K562 (cell line): ENCODE data around the gene PGPEP1. TPM values are rescaled to one million over a fixed set of nuclear protein-coding genes. Genes with fewer than 3 reads are reported as not detected.

ENCODE experiments used
- BRCA1 ChIP-seq, 2 experiments: fragments of 450-650 bp in 1 of 2; sonication (generic) in 1 of 2; formaldehyde crosslinking in 1 of 2; IDR thresholded peaks; 2 replicates each; pipeline versions ENCODE4 v1.5.0 to v1.6.1; 2017 to 2020; ENCODE audit warnings: mild to moderate bottlenecking in 1 of 2, missing genetic modification reagents in 1 of 2
- CBX2 ChIP-seq: fragments of 200-600 bp; sonication (generic); IDR thresholded peaks from one replicate; pipeline ENCODE4 v1.6.1; 2012; ENCODE audit warnings: mild to moderate bottlenecking, low read length, inconsistent platforms; ENCODE audit not compliant: insufficient read depth, poor library complexity, severe bottlenecking
- ETV6 ChIP-seq, 3 experiments: fragments of 150-350 bp in 1 of 3; sonication (generic) in 1 of 3; formaldehyde crosslinking in 1 of 3; IDR thresholded peaks; 2 replicates each; pipeline versions ENCODE4 v1.6.1 to v1.8.0; 2014 to 2022; ENCODE audit warnings: borderline replicate concordance in 2 of 3, low read depth in 2 of 3, antibody characterized with exemption in 1 of 3, low read length in 1 of 3, mild to moderate bottlenecking in 1 of 3, missing genetic modification reagents in 1 of 3
- MCM3 ChIP-seq: fragments of 450-650 bp; IDR thresholded peaks from 2 replicates; pipeline ENCODE4 v1.6.1; 2016
- NR2C2 ChIP-seq, 2 experiments: fragments of 200-800 bp in 1 of 2; sonication (Bioruptor generic) in 1 of 2; sonication (generic) in 1 of 2; formaldehyde crosslinking in 1 of 2; IDR thresholded peaks; 2 replicates each; pipeline versions ENCODE4 v1.6.1 to v1.8.0; 2016 to 2022; ENCODE audit warnings: mild to moderate bottlenecking in 1 of 2, missing compliant biosample characterization in 1 of 2, missing genetic modification characterization in 1 of 2, missing genetic modification reagents in 1 of 2
- POLR3A ChIP-seq: IDR thresholded peaks from 2 replicates; pipeline ENCODE4 v1.6.1; 2011; ENCODE audit warnings: borderline replicate concordance, mild to moderate bottlenecking, moderate library complexity; ENCODE audit not compliant: insufficient read length, insufficient read depth; ENCODE audit errors: extremely low read depth
- SIRT6 ChIP-seq: IDR thresholded peaks from one replicate; pipeline ENCODE4 v1.6.1; 2012; ENCODE audit warnings: low read depth, mild to moderate bottlenecking, control low read depth, inconsistent platforms, low read length, moderate library complexity
- SP2 ChIP-seq: IDR thresholded peaks from 2 replicates; pipeline ENCODE4 v1.6.1; 2011; ENCODE audit warnings: mild to moderate bottlenecking, low read depth, low read length, moderate library complexity; ENCODE audit not compliant: poor library complexity, severe bottlenecking; ENCODE audit errors: extremely low read depth
- TCF7L2 ChIP-seq: fragments of 150-350 bp; IDR thresholded peaks from 2 replicates; pipeline ENCODE4 v1.6.1; 2016; ENCODE audit warnings: low read depth, mild to moderate bottlenecking, low read length, moderate library complexity
- TGIF2 ChIP-seq: sonication (generic); formaldehyde crosslinking; IDR thresholded peaks from 2 replicates; pipeline ENCODE4 v1.8.1; 2022; ENCODE audit warnings: mild to moderate bottlenecking, missing genetic modification reagents, moderate library complexity
- TOE1 ChIP-seq, 2 experiments: fragments of 450-650 bp in 1 of 2; sonication (generic) in 1 of 2; formaldehyde crosslinking in 1 of 2; IDR thresholded peaks; 2 replicates each; pipeline versions ENCODE4 v1.7.1 to v1.8.0; 2016 to 2022; ENCODE audit warnings: borderline replicate concordance in 2 of 2, mild to moderate bottlenecking in 2 of 2, antibody characterized with exemption in 1 of 2, inconsistent platforms in 1 of 2, low read depth in 1 of 2, missing genetic modification reagents in 1 of 2, moderate library complexity in 1 of 2
- ZNF165 ChIP-seq: fragments of 250-450 bp; sonication (Bioruptor Pico); IDR thresholded peaks from 2 replicates; pipeline ENCODE4 v1.4.0; 2020; ENCODE audit warnings: borderline replicate concordance
- ZNF174 ChIP-seq: fragments of 250-450 bp; sonication (Bioruptor Pico); IDR thresholded peaks from 2 replicates; pipeline ENCODE4 v1.4.0; 2020; ENCODE audit warnings: mild to moderate bottlenecking
- ZNF217 ChIP-seq: sonication (generic); formaldehyde crosslinking; IDR thresholded peaks from 2 replicates; pipeline ENCODE4 v1.8.0; 2022; ENCODE audit warnings: mild to moderate bottlenecking, missing genetic modification reagents
- polyA plus RNA-seq, 8 experiments: library from polyadenylated mRNA; depleted of rRNA in 4 of 8; stranded (reverse) in 5 of 8; unstranded in 3 of 8; fragments of >200 nt; fragmentation: Nextera tagmentation in 2 of 8; fragmentation: Illumina TruSeq in 1 of 8; extraction: Ambion mirVana in 2 of 8; extraction: Trizol in 1 of 8; gene quantifications; 2 replicates each; pipeline versions ENCODE4 v1.2.1 to v1.2.3, GENCODE V29; 2011 to 2014; ENCODE audit warnings: inconsistent platforms in 1 of 8, missing spikeins in 1 of 8
- total RNA-seq, 7 experiments: library from RNA; depleted of rRNA in 6 of 7; stranded (reverse); fragments of >200 nt in 6 of 7; fragmentation: Illumina TruSeq in 2 of 7; extraction: Trizol in 2 of 7; gene quantifications; 2 replicates each; pipeline versions ENCODE4 v1.2.1 to v1.2.3, GENCODE V29; 2011 to 2021; ENCODE audit warnings: low replicate concordance in 1 of 7
- TF ChIP-seq, protein P1 (sequence below): sonication (generic); formaldehyde crosslinking; IDR thresholded peaks from 2 replicates; pipeline ENCODE4 v1.8.0; 2023; ENCODE audit warnings: missing genetic modification reagents, mild to moderate bottlenecking, borderline replicate concordance
- TF ChIP-seq, protein P2 (sequence below): fragments of 450-650 bp; IDR thresholded peaks from 2 replicates; pipeline ENCODE4 v1.7.1; 2018; ENCODE audit warnings: mild to moderate bottlenecking, low read depth; ENCODE audit not compliant: partially characterized antibody
- TF ChIP-seq, protein P3 (sequence below): fragments of 450-650 bp; IDR thresholded peaks from 2 replicates; pipeline ENCODE4 v1.6.1; 2016

Gene PGPEP1
- total and polyA plus RNA-seq, 9 of the 15 experiments (the other 6 are each of a cell fraction or from before 2014, with no cell fraction given) = 10.0 to 69.6 (median 33.5) TPM

DNA sequence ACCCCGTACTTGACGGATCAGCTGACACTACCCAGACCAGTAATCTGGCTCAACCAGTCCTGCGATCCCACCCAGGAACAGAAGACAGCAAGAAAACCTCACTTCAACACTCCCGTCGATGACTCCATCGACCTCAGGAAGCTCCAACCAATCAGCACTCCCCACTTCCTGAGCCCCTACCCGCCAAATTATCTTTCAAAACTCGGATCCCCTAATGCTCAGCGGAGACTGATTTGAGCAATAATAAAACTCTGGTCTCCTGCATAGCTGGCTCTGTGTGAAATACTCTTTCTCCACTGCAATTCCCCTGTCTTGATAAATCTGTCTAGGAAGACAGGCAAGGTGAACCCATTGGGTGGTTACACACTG is 18.7 kb upstream of the PGPEP1 start (continued):
- TF ChIP-seq, protein P1, sequence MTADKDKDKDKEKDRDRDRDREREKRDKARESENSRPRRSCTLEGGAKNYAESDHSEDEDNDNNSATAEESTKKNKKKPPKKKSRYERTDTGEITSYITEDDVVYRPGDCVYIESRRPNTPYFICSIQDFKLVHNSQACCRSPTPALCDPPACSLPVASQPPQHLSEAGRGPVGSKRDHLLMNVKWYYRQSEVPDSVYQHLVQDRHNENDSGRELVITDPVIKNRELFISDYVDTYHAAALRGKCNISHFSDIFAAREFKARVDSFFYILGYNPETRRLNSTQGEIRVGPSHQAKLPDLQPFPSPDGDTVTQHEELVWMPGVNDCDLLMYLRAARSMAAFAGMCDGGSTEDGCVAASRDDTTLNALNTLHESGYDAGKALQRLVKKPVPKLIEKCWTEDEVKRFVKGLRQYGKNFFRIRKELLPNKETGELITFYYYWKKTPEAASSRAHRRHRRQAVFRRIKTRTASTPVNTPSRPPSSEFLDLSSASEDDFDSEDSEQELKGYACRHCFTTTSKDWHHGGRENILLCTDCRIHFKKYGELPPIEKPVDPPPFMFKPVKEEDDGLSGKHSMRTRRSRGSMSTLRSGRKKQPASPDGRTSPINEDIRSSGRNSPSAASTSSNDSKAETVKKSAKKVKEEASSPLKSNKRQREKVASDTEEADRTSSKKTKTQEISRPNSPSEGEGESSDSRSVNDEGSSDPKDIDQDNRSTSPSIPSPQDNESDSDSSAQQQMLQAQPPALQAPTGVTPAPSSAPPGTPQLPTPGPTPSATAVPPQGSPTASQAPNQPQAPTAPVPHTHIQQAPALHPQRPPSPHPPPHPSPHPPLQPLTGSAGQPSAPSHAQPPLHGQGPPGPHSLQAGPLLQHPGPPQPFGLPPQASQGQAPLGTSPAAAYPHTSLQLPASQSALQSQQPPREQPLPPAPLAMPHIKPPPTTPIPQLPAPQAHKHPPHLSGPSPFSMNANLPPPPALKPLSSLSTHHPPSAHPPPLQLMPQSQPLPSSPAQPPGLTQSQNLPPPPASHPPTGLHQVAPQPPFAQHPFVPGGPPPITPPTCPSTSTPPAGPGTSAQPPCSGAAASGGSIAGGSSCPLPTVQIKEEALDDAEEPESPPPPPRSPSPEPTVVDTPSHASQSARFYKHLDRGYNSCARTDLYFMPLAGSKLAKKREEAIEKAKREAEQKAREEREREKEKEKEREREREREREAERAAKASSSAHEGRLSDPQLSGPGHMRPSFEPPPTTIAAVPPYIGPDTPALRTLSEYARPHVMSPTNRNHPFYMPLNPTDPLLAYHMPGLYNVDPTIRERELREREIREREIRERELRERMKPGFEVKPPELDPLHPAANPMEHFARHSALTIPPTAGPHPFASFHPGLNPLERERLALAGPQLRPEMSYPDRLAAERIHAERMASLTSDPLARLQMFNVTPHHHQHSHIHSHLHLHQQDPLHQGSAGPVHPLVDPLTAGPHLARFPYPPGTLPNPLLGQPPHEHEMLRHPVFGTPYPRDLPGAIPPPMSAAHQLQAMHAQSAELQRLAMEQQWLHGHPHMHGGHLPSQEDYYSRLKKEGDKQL (CRISPR knock-in tag) = no peak
- no peak for TF ChIP-seq ZNF174 (CRISPR knock-in tag)
- no peak for TF ChIP-seq ETV6 (IDR thresholded peaks at IDR 0.05; ENCODE audit: borderline replicate concordance in 1 of 2, low read depth in 2 of 2, low read length in 1 of 2)
- no peak for TF ChIP-seq ETV6 (CRISPR knock-in tag; IDR thresholded peaks at IDR 0.05; ENCODE audit: borderline replicate concordance)
- TF ChIP-seq NR2C2 (CRISPR knock-in tag; IDR thresholded peaks at IDR 0.05) = no peak
- no peak for TF ChIP-seq NR2C2 (tag; IDR thresholded peaks at IDR 0.05)
- no peak for TF ChIP-seq CBX2
- TF ChIP-seq TCF7L2 = no peak
- TF ChIP-seq, protein P2, sequence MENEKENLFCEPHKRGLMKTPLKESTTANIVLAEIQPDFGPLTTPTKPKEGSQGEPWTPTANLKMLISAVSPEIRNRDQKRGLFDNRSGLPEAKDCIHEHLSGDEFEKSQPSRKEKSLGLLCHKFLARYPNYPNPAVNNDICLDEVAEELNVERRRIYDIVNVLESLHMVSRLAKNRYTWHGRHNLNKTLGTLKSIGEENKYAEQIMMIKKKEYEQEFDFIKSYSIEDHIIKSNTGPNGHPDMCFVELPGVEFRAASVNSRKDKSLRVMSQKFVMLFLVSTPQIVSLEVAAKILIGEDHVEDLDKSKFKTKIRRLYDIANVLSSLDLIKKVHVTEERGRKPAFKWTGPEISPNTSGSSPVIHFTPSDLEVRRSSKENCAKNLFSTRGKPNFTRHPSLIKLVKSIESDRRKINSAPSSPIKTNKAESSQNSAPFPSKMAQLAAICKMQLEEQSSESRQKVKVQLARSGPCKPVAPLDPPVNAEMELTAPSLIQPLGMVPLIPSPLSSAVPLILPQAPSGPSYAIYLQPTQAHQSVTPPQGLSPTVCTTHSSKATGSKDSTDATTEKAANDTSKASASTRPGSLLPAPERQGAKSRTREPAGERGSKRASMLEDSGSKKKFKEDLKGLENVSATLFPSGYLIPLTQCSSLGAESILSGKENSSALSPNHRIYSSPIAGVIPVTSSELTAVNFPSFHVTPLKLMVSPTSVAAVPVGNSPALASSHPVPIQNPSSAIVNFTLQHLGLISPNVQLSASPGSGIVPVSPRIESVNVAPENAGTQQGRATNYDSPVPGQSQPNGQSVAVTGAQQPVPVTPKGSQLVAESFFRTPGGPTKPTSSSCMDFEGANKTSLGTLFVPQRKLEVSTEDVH = no peak
- TF ChIP-seq SP2 = no peak
- no peak for TF ChIP-seq BRCA1 (IDR thresholded peaks at IDR 0.05)
- TF ChIP-seq BRCA1 (CRISPR knock-in tag; IDR thresholded peaks at IDR 0.05) = no peak
- TF ChIP-seq ZNF217 = no peak
- no peak for TF ChIP-seq TOE1 (IDR thresholded peaks at IDR 0.05; ENCODE audit: borderline replicate concordance)
- TF ChIP-seq TOE1 (CRISPR knock-in tag; IDR thresholded peaks at IDR 0.05; ENCODE audit: borderline replicate concordance, low read depth) = no peak
- TF ChIP-seq ZNF165 (CRISPR knock-in tag) = no peak
- no peak for TF ChIP-seq SIRT6
- TF ChIP-seq MCM3 = no peak
- no peak for TF ChIP-seq POLR3A
- no peak for TF ChIP-seq TGIF2 (CRISPR knock-in tag)
- TF ChIP-seq, protein P3, sequence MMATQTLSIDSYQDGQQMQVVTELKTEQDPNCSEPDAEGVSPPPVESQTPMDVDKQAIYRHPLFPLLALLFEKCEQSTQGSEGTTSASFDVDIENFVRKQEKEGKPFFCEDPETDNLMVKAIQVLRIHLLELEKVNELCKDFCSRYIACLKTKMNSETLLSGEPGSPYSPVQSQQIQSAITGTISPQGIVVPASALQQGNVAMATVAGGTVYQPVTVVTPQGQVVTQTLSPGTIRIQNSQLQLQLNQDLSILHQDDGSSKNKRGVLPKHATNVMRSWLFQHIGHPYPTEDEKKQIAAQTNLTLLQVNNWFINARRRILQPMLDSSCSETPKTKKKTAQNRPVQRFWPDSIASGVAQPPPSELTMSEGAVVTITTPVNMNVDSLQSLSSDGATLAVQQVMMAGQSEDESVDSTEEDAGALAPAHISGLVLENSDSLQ = 0 out of 2 replicates have a peak, but pooled peaks have one; percentile 19
